HG02759 (cell line): Measurements from ENCODE around the gene TSPOAP1.

Experiments used
- ATAC-seq: cut with Tn5 transposase; IDR thresholded peaks from one replicate; pipeline ENCODE4 v1.9.1; 2021; ENCODE audit warnings: mild to moderate bottlenecking, moderate library complexity; ENCODE audit not compliant: unreplicated experiment

Gene TSPOAP1, protein sequence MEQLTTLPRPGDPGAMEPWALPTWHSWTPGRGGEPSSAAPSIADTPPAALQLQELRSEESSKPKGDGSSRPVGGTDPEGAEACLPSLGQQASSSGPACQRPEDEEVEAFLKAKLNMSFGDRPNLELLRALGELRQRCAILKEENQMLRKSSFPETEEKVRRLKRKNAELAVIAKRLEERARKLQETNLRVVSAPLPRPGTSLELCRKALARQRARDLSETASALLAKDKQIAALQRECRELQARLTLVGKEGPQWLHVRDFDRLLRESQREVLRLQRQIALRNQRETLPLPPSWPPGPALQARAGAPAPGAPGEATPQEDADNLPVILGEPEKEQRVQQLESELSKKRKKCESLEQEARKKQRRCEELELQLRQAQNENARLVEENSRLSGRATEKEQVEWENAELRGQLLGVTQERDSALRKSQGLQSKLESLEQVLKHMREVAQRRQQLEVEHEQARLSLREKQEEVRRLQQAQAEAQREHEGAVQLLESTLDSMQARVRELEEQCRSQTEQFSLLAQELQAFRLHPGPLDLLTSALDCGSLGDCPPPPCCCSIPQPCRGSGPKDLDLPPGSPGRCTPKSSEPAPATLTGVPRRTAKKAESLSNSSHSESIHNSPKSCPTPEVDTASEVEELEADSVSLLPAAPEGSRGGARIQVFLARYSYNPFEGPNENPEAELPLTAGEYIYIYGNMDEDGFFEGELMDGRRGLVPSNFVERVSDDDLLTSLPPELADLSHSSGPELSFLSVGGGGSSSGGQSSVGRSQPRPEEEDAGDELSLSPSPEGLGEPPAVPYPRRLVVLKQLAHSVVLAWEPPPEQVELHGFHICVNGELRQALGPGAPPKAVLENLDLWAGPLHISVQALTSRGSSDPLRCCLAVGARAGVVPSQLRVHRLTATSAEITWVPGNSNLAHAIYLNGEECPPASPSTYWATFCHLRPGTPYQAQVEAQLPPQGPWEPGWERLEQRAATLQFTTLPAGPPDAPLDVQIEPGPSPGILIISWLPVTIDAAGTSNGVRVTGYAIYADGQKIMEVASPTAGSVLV (N-terminal part only)

DNA sequence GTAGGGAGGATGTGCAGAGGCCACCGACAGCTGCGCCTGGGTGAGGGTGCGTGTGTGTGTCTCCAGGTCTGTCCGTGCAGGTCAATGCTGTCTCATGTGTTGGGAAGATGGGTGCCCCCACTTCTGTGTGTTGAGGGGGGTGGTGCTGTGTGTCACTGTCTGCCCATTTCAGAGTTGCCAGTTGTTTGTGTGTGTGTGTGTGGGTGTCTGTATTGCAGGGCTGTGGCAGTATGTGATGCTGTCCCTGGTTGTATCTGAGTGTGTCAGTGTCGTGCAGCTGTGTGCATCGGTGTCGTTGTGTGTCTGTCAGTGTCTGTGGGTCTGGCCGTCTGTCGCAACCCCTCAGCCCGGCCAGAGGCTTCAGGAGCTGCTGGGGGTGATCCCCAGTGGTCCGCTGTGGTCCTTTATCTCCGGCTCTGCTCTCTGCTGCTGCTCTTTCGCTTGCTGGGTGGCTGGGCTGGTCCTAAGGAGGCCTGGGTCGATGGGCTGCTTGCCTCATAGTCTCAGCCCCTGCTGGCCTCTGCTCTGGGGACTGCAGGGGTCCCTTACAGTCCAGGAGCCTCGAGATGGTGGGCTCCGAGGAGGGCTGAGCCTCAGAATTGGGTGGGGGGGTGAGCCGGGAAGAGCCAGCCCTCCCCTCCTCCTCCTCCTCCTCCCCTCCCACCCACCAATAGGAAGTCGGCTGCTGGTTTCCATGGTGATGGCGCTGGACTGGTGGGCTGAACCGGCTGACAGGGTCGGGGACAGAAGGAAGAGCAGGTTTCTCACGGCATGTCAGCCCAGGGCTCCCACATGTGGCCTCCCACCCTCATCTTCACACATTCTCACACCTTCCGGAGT is at the start of gene TSPOAP1:
TSPOAP1 (minus strand) TSS at position 601 of the 840 bp plus-strand sequence. CDS start 875 bp downstream, outside the sequence.
- peak; percentile 2 for ATAC-seq

DNA sequence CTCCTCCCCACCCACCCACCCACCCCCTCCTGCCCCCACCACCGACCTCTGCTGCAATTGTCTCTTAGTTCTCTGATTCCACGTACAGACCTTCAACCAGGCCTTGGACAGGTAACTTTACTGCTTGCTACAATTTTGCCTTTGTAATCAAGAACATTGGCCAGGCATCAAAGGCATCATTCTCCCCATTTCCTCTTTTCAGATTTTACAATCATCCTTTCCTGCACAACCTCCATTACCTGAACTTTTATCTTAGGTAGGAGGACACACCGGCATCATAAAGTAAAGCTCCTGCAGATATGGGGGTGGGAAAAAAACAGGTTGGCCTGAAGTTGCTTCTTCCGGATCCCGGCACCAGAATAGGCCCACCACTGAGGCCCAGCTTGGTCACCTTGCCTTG is 49.1 kb upstream of the TSPOAP1 start:
- ATAC-seq, result no peak

DNA sequence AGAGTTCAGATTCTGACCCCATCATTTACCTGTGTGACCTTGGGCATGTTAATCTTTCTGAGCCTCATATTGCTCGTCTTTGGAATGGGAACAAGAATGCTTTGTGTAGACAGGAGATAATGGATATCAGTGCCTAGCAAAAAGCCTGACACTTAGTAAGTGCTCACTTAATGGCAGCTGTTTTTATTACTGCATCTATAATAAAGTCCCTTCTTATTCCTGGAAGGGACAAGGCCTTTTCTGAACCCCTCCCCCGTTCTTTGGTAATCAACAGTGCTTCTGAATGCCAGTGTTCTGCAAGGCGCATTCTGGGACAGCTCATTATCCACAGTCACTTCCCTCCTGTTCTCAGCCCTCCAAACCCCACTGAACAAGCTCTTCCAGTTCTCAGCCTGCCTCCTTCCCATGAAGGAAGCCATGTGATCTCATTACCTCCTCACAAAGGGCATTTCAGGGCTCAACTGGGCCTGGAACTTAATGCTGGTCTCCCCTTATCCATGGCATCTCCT is 48.6 kb upstream of the TSPOAP1 start:
- no peak for ATAC-seq

- ATAC-seq, result no peak
Observed at GRCh38 chr17:58376472-58377000, 47.9 kb upstream of the TSPOAP1 start.

DNA sequence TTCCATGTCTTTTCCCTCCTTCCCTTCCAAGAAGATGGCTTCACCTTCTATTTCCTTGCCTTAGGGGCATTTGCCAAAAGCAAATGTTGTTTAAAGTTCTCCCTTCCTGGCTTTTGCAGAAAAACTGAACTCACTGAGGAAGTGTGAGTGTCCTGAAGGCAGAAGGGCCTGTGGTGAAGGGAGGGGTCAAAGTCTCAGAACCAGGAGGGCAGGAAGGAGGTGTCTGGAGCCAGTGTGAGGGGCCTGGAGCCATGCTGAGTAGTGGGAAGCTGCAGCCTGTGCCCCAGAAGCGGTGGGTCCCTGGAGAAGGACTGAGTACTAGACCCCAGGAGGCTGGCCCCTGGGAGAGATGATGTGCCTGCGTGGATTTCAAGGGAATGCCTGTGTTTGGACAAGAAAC is 47.2 kb upstream of the TSPOAP1 start:
- no peak for ATAC-seq

- no peak for ATAC-seq
Observed at GRCh38 chr17:58375256-58375655, 46.7 kb upstream of the TSPOAP1 start.

GRCh38 chr17:58373923-58374322 is 45.3 kb upstream of the TSPOAP1 start:
- ATAC-seq, result no peak

DNA sequence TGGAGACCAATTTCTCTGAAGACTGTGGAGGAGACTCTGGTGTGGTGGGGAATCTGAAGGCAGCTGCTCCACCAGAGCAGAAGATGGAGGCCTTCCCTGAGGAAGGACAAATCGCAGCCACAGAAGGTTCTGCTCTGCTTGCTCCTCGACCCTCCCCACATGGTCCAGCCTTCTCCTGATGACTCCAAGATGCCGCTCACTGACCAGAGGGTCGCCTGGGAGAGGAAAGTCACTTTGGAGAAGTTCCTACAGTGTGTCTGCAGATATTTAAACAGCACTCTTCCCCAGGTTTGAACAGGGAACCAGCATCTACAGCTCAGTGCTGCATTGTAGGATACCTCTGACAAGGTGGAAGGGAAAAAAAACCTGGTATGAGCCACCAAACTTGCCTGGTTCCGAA is 44.4 kb upstream of the TSPOAP1 start:
- no peak for ATAC-seq

DNA sequence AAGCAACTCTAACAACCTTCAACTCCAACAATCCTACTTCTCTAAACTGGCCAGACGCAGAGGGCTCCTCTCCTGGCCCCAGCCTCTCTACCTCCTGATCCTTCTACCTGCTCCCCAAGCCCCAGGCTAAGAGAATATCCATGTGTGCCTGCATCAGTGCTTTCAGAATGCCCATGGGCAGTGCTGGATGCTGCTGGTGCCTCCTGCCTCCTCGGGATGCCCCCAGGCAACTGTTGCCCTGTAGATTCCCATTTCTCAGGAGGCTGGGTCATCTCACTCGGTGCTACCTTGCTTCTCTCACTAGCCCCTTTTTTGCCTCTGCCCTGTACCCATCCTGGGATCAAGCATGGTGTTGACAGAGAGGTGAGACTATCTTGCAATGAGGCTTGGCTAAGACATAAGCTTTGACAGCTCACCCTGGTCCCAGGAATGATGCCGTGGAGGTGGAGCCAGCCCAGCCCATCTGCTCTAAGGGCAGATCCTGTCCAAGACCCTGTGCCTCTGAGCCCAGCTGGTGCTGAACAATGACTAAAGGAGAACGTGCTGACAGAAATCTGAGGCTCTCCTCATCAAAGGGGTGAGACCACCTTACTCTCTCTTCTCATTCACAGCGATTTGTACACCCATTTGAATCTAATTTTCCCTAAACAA is 42.8 kb upstream of the TSPOAP1 start:
- no peak for ATAC-seq

DNA sequence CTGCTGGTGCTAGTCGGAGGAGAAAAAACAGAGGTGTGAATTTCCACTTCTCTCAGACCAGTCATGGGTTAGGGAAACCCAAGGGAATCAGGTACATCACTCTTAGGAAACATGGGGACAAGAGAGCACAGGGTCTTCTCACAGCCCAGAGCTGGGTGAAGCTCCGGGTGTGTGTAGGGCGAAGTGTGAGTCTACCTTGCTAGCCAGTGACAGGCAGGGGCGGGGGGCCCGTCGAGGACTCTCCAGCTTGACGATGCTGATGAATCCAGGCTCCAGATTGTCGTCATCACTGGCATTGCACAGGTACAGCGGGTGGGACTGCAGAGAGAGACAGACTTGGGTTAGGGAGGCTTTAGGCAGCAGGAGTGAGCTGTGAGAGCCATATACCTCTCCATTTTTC is 42.1 kb upstream of the TSPOAP1 start:
- ATAC-seq, result no peak

- no peak for ATAC-seq
Observed at GRCh38 chr17:58370309-58370708, 41.7 kb upstream of the TSPOAP1 start.

GRCh38 chr17:58369214-58370031 is 40.8 kb upstream of the TSPOAP1 start:
- no peak for ATAC-seq

DNA sequence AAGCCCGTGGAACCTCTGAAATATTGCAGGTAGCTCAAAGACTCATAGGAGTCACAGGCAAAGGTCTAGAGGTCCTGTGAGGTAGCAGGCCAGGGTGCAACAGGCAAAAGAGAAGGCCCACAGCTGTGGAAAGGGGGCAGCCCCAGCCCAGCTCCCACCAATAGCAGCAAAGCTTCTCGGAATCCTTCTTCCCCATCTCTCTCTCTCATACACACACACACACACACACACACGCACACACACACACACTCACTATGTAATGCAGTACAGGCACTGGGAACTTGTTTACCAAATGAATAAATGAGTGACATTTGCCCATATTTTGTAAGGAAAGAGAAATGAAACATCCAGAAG is 40.2 kb upstream of the TSPOAP1 start:
- ATAC-seq, result no peak

DNA sequence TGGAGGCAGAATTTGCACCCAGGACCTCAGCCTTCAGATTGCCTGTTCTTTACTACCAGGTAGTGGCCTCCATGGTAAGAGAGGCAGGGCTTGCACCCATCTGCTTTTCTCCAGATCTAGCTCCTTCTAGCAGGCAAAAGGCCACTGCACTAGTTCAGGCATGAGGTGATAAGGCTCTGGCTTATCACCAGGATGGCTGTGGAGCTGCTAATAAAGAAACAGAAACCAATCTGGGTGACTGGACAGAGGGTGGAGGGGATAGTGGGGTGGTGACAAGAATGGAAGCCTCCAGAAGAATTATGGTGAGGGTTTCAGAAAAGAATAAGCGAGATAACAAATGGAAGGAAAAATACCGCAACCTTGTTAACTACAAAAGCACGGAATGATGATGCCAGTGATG is 38.9 kb upstream of the TSPOAP1 start:
- ATAC-seq, result no peak

GRCh38 chr17:58365980-58366595 is 37.5 kb upstream of the TSPOAP1 start:
- ATAC-seq, result no peak

- no peak for ATAC-seq
Observed at GRCh38 chr17:58365185-58365979, 36.8 kb upstream of the TSPOAP1 start.

DNA sequence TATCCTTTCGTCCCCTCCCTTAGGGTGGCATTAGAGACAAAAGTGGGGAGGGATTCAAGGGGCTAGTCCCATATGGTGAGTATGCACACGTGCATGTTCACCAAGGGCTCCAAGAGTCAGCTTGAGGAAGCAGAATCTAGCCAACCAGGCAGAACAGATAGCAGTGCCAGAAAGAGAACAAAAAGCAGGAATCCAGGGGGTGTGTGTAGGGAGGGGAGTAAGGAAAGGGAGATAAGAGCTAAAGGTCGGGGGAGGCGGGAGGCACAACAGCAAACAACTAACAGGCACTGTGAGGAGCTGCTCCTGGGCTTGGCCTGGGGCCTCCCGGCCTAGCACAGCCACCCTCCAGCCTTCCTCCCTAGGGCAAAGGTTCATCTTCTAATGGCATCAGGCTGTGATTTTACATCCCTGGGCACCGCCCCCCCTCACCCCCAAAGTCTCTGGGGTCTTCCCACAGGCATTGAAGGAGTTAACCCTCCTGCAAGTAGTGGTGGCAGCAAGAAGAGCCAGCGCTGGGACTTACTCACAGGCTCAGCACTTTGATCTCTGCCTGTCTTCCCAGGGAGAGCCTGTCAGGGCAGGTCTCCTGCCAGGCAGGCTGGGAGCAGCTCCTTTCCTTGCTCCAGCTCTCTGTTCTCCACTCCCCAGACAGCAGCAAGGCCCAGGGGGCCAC is 35.8 kb upstream of the TSPOAP1 start:
- no peak for ATAC-seq
